ENCODE data around the gene CHST1.

Gene CHST1

GRCh38 chr11:45653277-45653676, 12.1 kb downstream of the CHST1 start:
- in situ Hi-C loops (cut with HindIII; ENCODE audit: low pct_unique_long_range_greater_than_20kb, low sequenced_read_pairs), result no loop called here

GRCh38 chr11:45652781-45653180, 12.6 kb downstream of the CHST1 start:
- no peak for TF ChIP-seq JUND (IDR thresholded peaks at IDR 0.05; ENCODE audit: low read depth)
- in situ Hi-C loops (cut with HindIII; ENCODE audit: low pct_unique_long_range_greater_than_20kb, low sequenced_read_pairs), result no loop called here
- no peak for DNase-seq (ENCODE audit: low read depth in 1 of 2, low spot score in 1 of 2)

More at GRCh38 chr11:45653277-45653676, 12.1 kb downstream of the CHST1 start:
- TF ChIP-seq JUND (IDR thresholded peaks at IDR 0.05; ENCODE audit: low read depth), result no peak
- no peak for DNase-seq (ENCODE audit: low read depth in 1 of 2, low spot score in 1 of 2)

GRCh38 chr11:45651841-45652749, 13.3 kb downstream of the CHST1 start:
- DNase-seq (ENCODE audit: low read depth in 1 of 2, low spot score in 1 of 2), result no peak

GRCh38 chr11:45651156-45651555, 14.3 kb downstream of the CHST1 start:
- no peak for TF ChIP-seq JUND (IDR thresholded peaks at IDR 0.05; ENCODE audit: low read depth)
- in situ Hi-C loops (cut with HindIII; ENCODE audit: low pct_unique_long_range_greater_than_20kb, low sequenced_read_pairs), result no loop called here
- DNase-seq (ENCODE audit: low read depth in 1 of 2, low spot score in 1 of 2), result no peak

More at GRCh38 chr11:45651841-45652749, 13.3 kb downstream of the CHST1 start:
- in situ Hi-C loops (cut with HindIII; ENCODE audit: low pct_unique_long_range_greater_than_20kb, low sequenced_read_pairs), result no loop called here
- TF ChIP-seq JUND (IDR thresholded peaks at IDR 0.05; ENCODE audit: low read depth), result no peak

- in situ Hi-C loops (cut with HindIII; ENCODE audit: low pct_unique_long_range_greater_than_20kb, low sequenced_read_pairs), result no loop called here
- DNase-seq (ENCODE audit: low read depth in 1 of 2, low spot score in 1 of 2), result no peak
- TF ChIP-seq JUND (IDR thresholded peaks at IDR 0.05; ENCODE audit: low read depth), result no peak
Observed at GRCh38 chr11:45650166-45651095, 15.0 kb downstream of the CHST1 start.

GRCh38 chr11:45649544-45650165, 15.8 kb downstream of the CHST1 start:
- TF ChIP-seq JUND (IDR thresholded peaks at IDR 0.05; ENCODE audit: low read depth), result no peak
- in situ Hi-C loops (cut with HindIII; ENCODE audit: low pct_unique_long_range_greater_than_20kb, low sequenced_read_pairs), result no loop called here
- DNase-seq (ENCODE audit: low read depth in 1 of 2, low spot score in 1 of 2), result no peak

GRCh38 chr11:45648931-45649330, 16.5 kb downstream of the CHST1 start:
- TF ChIP-seq JUND (IDR thresholded peaks at IDR 0.05; ENCODE audit: low read depth), result no peak
- in situ Hi-C loops (cut with HindIII; ENCODE audit: low pct_unique_long_range_greater_than_20kb, low sequenced_read_pairs), result no loop called here
- DNase-seq (ENCODE audit: low read depth in 1 of 2, low spot score in 1 of 2), result no peak

GRCh38 chr11:45647786-45648185, 17.6 kb downstream of the CHST1 start:
- in situ Hi-C loops (cut with HindIII; ENCODE audit: low pct_unique_long_range_greater_than_20kb, low sequenced_read_pairs), result no loop called here
- no peak for TF ChIP-seq JUND (IDR thresholded peaks at IDR 0.05; ENCODE audit: low read depth)
- no peak for DNase-seq (ENCODE audit: low read depth in 1 of 2, low spot score in 1 of 2)

- TF ChIP-seq JUND (IDR thresholded peaks at IDR 0.05; ENCODE audit: low read depth), result no peak
- in situ Hi-C loops (cut with HindIII; ENCODE audit: low pct_unique_long_range_greater_than_20kb, low sequenced_read_pairs), result no loop called here
Observed at GRCh38 chr11:45647329-45647728, 18.1 kb downstream of the CHST1 start.

GRCh38 chr11:45646275-45646927, 19.0 kb downstream of the CHST1 start:
- in situ Hi-C loops (cut with HindIII; ENCODE audit: low pct_unique_long_range_greater_than_20kb, low sequenced_read_pairs), result no loop called here
- no peak for TF ChIP-seq JUND (IDR thresholded peaks at IDR 0.05; ENCODE audit: low read depth)
- peak; percentile 68 to 72 for DNase-seq (ENCODE audit: low read depth in 1 of 2, low spot score in 1 of 2)

More at GRCh38 chr11:45647329-45647728, 18.1 kb downstream of the CHST1 start:
- no peak for DNase-seq (ENCODE audit: low read depth in 1 of 2, low spot score in 1 of 2)

GRCh38 chr11:45644981-45645889, 20.2 kb downstream of the CHST1 start:
- TF ChIP-seq JUND (IDR thresholded peaks at IDR 0.05; ENCODE audit: low read depth), result no peak
- in situ Hi-C loops (cut with HindIII; ENCODE audit: low pct_unique_long_range_greater_than_20kb, low sequenced_read_pairs), result no loop called here
- DNase-seq (ENCODE audit: low read depth in 1 of 2, low spot score in 1 of 2), result no peak

Data from T47D (cell line).